HepG2 (cell line): ENCODE data around the gene ADAMTS2. TPM values are rescaled to one million over a fixed set of nuclear protein-coding genes. Genes with fewer than 3 reads are reported as not detected.
A peak's percentile ranks its signal among the peaks of the same experiment; 100 is the strongest.

Experiments used
- AHR ChIP-seq: IDR thresholded peaks from 2 replicates; pipeline ENCODE4 v1.6.1; 2018; ENCODE audit warnings: missing genetic modification reagents, missing compliant biosample characterization
- ATF1 ChIP-seq: IDR thresholded peaks from 2 replicates; pipeline ENCODE4 v1.6.1; 2016; ENCODE audit warnings: mild to moderate bottlenecking, control low read depth
- CSRNP1 ChIP-seq: sonication (generic); formaldehyde crosslinking; IDR thresholded peaks from 2 replicates; pipeline ENCODE4 v1.8.1; 2023; ENCODE audit warnings: mild to moderate bottlenecking, missing genetic modification reagents
- FOXM1 ChIP-seq: sonication (generic); formaldehyde crosslinking; IDR thresholded peaks from 2 replicates; pipeline ENCODE4 v1.5.0; 2020; ENCODE audit warnings: missing genetic modification reagents
- HNRNPL ChIP-seq: fragments of 200-400 bp; formaldehyde crosslinking; IDR thresholded peaks from 2 replicates; pipeline ENCODE4 v1.6.1; 2017; ENCODE audit warnings: mild to moderate bottlenecking, low read depth, low read length
- HOXA5 ChIP-seq: sonication (generic); formaldehyde crosslinking; IDR thresholded peaks from 2 replicates; pipeline ENCODE4 v1.4.0; 2020; ENCODE audit warnings: missing genetic modification reagents
- KAT2B ChIP-seq: fragments of 150-350 bp; IDR thresholded peaks from 2 replicates; pipeline ENCODE4 v1.6.1; 2014; ENCODE audit warnings: low read depth, low read length, borderline replicate concordance
- NFAT5 ChIP-seq: sonication (generic); formaldehyde crosslinking; IDR thresholded peaks from 2 replicates; pipeline ENCODE4 v1.4.0; 2020; ENCODE audit warnings: missing genetic modification reagents
- NR2F6 ChIP-seq, 2 experiments: IDR thresholded peaks; 2 replicates each; pipeline ENCODE4 v1.6.1; 2016; ENCODE audit warnings: antibody characterized with exemption in 1 of 2, mild to moderate bottlenecking in 1 of 2
- NRL ChIP-seq: sonication (generic); formaldehyde crosslinking; IDR thresholded peaks from 2 replicates; pipeline ENCODE4 v1.5.0; 2020; ENCODE audit warnings: missing genetic modification reagents, mild to moderate bottlenecking, moderate library complexity, borderline replicate concordance
- POLR2A ChIP-seq, 2 experiments: IDR thresholded peaks; 2 replicates each; pipeline ENCODE4 v1.6.1; 2011; ENCODE audit warnings: low read depth in 2 of 2, low read length in 2 of 2, mild to moderate bottlenecking in 1 of 2, moderate library complexity in 1 of 2; ENCODE audit not compliant: insufficient read depth in 1 of 2
- SRSF4 ChIP-seq: fragments of 200-400 bp; formaldehyde crosslinking; IDR thresholded peaks from one replicate; pipeline ENCODE4 v1.6.1; 2018; ENCODE audit warnings: mild to moderate bottlenecking, low read depth, low read length, moderate library complexity; ENCODE audit not compliant: poor library complexity, severe bottlenecking
- TBX2 ChIP-seq: sonication (generic); formaldehyde crosslinking; IDR thresholded peaks from 2 replicates; pipeline ENCODE4 v1.5.0; 2020; ENCODE audit warnings: missing genetic modification reagents, mild to moderate bottlenecking, borderline replicate concordance
- TEF ChIP-seq: sonication (generic); formaldehyde crosslinking; IDR thresholded peaks from 2 replicates; pipeline ENCODE4 v1.5.0; 2020; ENCODE audit warnings: missing genetic modification reagents
- ZBTB21 ChIP-seq: sonication (generic); formaldehyde crosslinking; IDR thresholded peaks from 2 replicates; pipeline ENCODE4 v1.4.0; 2020; ENCODE audit warnings: missing genetic modification reagents
- ZNF446 ChIP-seq: sonication (generic); formaldehyde crosslinking; IDR thresholded peaks from 2 replicates; pipeline ENCODE4 v1.5.0; 2020; ENCODE audit warnings: mild to moderate bottlenecking, missing genetic modification reagents
- ZNF569 ChIP-seq: sonication (generic); formaldehyde crosslinking; IDR thresholded peaks from 2 replicates; pipeline ENCODE4 v1.5.0; 2020; ENCODE audit warnings: mild to moderate bottlenecking, missing genetic modification reagents, moderate library complexity, borderline replicate concordance
- ZNF572 ChIP-seq: sonication (generic); formaldehyde crosslinking; IDR thresholded peaks from 2 replicates; pipeline ENCODE4 v1.5.1; 2020; ENCODE audit warnings: mild to moderate bottlenecking, missing genetic modification reagents
- ZNF577 ChIP-seq: sonication (generic); formaldehyde crosslinking; IDR thresholded peaks from 2 replicates; pipeline ENCODE4 v1.4.0; 2020; ENCODE audit warnings: mild to moderate bottlenecking, low read depth, missing genetic modification reagents, borderline replicate concordance
- ZNF674 ChIP-seq: sonication (generic); formaldehyde crosslinking; IDR thresholded peaks from 2 replicates; pipeline ENCODE4 v1.5.0; 2020; ENCODE audit warnings: low read depth, mild to moderate bottlenecking, missing genetic modification reagents
- polyA plus RNA-seq, 8 experiments: library from polyadenylated mRNA; depleted of rRNA in 3 of 8; stranded (reverse) in 7 of 8; unstranded in 1 of 8; fragments of >200 nt; fragmentation: Illumina TruSeq in 4 of 8; extraction: Trizol in 4 of 8; gene quantifications; 2 replicates each; pipeline versions ENCODE4 v1.2.1 to v1.2.3, GENCODE V29; 2011 to 2016; ENCODE audit warnings: low read depth in 4 of 8, missing spikeins in 1 of 8, mixed read lengths in 1 of 8; ENCODE audit not compliant: insufficient read depth in 1 of 8
- total RNA-seq, 5 experiments: library from RNA; depleted of rRNA; stranded (reverse); fragments of >200 nt; fragmentation: Illumina TruSeq; extraction: Trizol; gene quantifications; 2 replicates each; pipeline ENCODE4 v1.2.3, GENCODE V29; 2016; ENCODE audit warnings: low read depth in 1 of 5
- TF ChIP-seq, protein P1 (sequence below): sonication (generic); formaldehyde crosslinking; IDR thresholded peaks from 2 replicates; pipeline ENCODE4 v1.4.0; 2020; ENCODE audit warnings: low read depth, mild to moderate bottlenecking, missing genetic modification reagents

ADAMTS2 gene
- total and polyA plus RNA-seq, 2 of the 13 experiments (the other 11 are each of a cell fraction or from before 2014, with no cell fraction given): 0.24 to 3.5 TPM

DNA sequence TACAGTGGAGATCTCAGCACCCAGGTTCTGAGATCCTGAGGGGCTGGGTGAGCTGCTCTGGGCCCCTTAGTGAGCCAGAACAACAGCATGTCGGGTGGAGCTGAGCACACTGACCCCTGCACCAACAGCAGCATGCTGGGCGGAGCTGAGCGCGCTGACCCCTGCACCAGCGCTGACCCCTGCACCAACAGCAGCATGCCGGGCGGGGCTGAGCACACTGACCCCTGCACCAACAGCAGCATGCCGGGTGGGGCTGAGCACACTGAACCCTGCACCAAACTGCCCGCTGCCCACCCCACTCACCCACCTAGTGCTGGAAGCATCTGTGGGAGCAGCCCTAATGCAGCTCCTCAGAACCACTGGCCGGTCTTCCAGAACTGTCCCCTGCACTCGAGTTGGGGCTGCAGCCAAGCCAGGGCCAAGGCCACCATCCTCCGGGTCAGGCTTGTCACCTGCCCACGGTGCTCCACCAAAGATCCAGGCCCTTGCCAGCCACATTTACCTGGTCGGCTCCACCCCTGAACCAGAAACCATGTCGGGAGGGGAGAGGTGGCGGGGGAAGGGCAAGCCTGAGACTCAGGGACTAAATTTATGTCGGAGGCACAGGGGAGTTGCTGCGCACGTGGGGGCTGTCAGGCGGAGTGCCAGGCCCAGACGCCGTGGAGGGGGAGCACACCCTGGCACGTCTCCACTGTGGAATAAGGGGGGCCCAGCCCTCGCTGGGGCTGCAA, 80.3 kb downstream of the ADAMTS2 start (continued):
- TF ChIP-seq, protein P1, sequence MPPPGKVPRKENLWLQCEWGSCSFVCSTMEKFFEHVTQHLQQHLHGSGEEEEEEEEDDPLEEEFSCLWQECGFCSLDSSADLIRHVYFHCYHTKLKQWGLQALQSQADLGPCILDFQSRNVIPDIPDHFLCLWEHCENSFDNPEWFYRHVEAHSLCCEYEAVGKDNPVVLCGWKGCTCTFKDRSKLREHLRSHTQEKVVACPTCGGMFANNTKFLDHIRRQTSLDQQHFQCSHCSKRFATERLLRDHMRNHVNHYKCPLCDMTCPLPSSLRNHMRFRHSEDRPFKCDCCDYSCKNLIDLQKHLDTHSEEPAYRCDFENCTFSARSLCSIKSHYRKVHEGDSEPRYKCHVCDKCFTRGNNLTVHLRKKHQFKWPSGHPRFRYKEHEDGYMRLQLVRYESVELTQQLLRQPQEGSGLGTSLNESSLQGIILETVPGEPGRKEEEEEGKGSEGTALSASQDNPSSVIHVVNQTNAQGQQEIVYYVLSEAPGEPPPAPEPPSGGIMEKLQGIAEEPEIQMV (CRISPR knock-in tag): 0 out of 2 replicates have a peak, but pooled peaks have one; percentile 42
- TF ChIP-seq NR2F6 (IDR thresholded peaks at IDR 0.05) (peak; percentile 86), NR2F6 (CRISPR knock-in tag; IDR thresholded peaks at IDR 0.05) (peak; percentile 87), HOXA5 (CRISPR knock-in tag) (0 out of 2 replicates have a peak, but pooled peaks have one; percentile 6), ATF1 (CRISPR knock-in tag) (no peak), AHR (no peak), ZNF572 (CRISPR knock-in tag) (peak; percentile 79; the same call in 1 of the 2 replicates), ZBTB21 (no peak), NRL (CRISPR knock-in tag) (no peak; the same call in 1 of the 2 replicates), ZNF446 (0 out of 2 replicates have a peak, but pooled peaks have one; percentile 34), ZNF577 (CRISPR knock-in tag) (no peak), SRSF4 (no peak), NFAT5 (CRISPR knock-in tag) (no peak), POLR2A (IDR thresholded peaks at IDR 0.05; ENCODE audit: insufficient read depth in 1 of 2, low read depth in 2 of 2, low read length in 2 of 2) (0 out of 4 replicates have a peak, but pooled peaks of 1 of the 2 experiments have one; percentile 17), TEF (CRISPR knock-in tag) (no peak), HNRNPL (peak; percentile 83), TBX2 (CRISPR knock-in tag) (peak; percentile 15; the same call in 1 of the 2 replicates), CSRNP1 (CRISPR knock-in tag) (no peak), ZNF569 (CRISPR knock-in tag) (no peak), KAT2B (no peak), ZNF674 (CRISPR knock-in tag) (no peak), FOXM1 (CRISPR knock-in tag) (no peak)
